Kidney (tissue), 14 donors: ENCODE results near the gene FAM120B. TPM values are rescaled to one million over a fixed set of nuclear protein-coding genes. Genes with fewer than 3 reads are reported as not detected.

Experiments used
- DNase-seq, 5 donors: peaks; one replicate each; pipeline ENCODE4 v3.0.0-alpha.2; 2013 to 2020
- FAIRE-seq: peaks from 2 replicates; lab custom pipeline; 2012; peaks lifted over from hg19 to GRCh38; lab: Jason Lieb, UNC
- H3K27ac ChIP-seq, 2 donors: one replicate each; pipeline ENCODE4 v1.7.0; 2013; ENCODE audit warnings: low read depth in 2 of 2, low read length in 2 of 2, inconsistent platforms in 1 of 2
- H3K27me3 ChIP-seq: one replicate; pipeline ENCODE4 v1.7.1; 2013; ENCODE audit warnings: low read length, inconsistent platforms; ENCODE audit not compliant: control insufficient read depth, insufficient read depth
- H3K36me3 ChIP-seq, 3 donors: one replicate each; pipeline versions ENCODE4 v1.7.0 to v1.7.1; 2013; ENCODE audit warnings: low read length in 3 of 3, control low read depth in 1 of 3, inconsistent platforms in 1 of 3; ENCODE audit not compliant: insufficient read depth in 3 of 3, control insufficient read depth in 2 of 3
- H3K4me1 ChIP-seq, 3 donors: one replicate each; pipeline versions ENCODE4 v1.7.0 to v1.7.1; 2013; ENCODE audit warnings: low read length in 3 of 3, inconsistent platforms in 1 of 3, low read depth in 1 of 3; ENCODE audit not compliant: control insufficient read depth in 2 of 3, insufficient read depth in 2 of 3
- H3K4me3 ChIP-seq, 3 donors: one replicate each; pipeline versions ENCODE4 v1.7.0 to v1.8.1; 2013; ENCODE audit warnings: low read length in 3 of 3, control low read depth in 1 of 3, inconsistent platforms in 1 of 3
- H3K9ac ChIP-seq, 3 donors: one replicate each; pipeline versions ENCODE4 v1.7.0 to v1.7.1; 2013; ENCODE audit warnings: low read length in 3 of 3, control low read depth in 1 of 3, inconsistent platforms in 1 of 3
- H3K9me3 ChIP-seq, 3 donors: one replicate each; pipeline versions ENCODE4 v1.7.0 to v1.7.1; 2013; ENCODE audit warnings: low read length in 3 of 3, control low read depth in 1 of 3, inconsistent platforms in 1 of 3; ENCODE audit not compliant: control insufficient read depth in 2 of 3, insufficient read depth in 1 of 3
- intact Hi-C: fragments of 100-400 bp; cut with DNase I; formaldehyde crosslinking; loops from one replicate; pipeline ENCODE4 v1.11.1; 2022
- polyA plus RNA-seq: library from polyadenylated mRNA; stranded (reverse); fragments of 350-450 nt; fragmentation: Illumina TruSeq; extraction: RNeasy Lipid Tissue Mini Kit (QIAGEN cat#74804); gene quantifications from one replicate; pipeline ENCODE4 v1.2.3, GENCODE V29; 2014; ENCODE audit warnings: low read depth, low replicate concordance; ENCODE audit not compliant: insufficient read depth
- total RNA-seq: library from RNA; stranded (reverse); fragmentation: NEBNext Ultra II Directional; extraction: Animal tissue kit (Norgen Biotek cat#: 25700); gene quantifications from one replicate; pipeline ENCODE4 v1.2.1, GENCODE V29; 2021
- TF ChIP-seq, protein P1 (sequence below): IDR thresholded peaks from 3 replicates; pipeline ENCODE4 v1.5.1; 2012; ENCODE audit warnings: mild to moderate bottlenecking, moderate library complexity, borderline replicate concordance; ENCODE audit not compliant: insufficient read depth; ENCODE audit errors: extremely low read depth
- donor health status: control.
- donor health status: control.
- donor health status: control.
- donor health status: control.
- donor health status: control.
- donor health status: DM: yes; HTN: yes; CAD: no.
- donor health status: Normal renal cell carcinoma (clear cell type).

FAM120B gene
- total and polyA plus RNA-seq, 2 donors from 2014 or later, result 16.5 to 34.8 TPM

DNA sequence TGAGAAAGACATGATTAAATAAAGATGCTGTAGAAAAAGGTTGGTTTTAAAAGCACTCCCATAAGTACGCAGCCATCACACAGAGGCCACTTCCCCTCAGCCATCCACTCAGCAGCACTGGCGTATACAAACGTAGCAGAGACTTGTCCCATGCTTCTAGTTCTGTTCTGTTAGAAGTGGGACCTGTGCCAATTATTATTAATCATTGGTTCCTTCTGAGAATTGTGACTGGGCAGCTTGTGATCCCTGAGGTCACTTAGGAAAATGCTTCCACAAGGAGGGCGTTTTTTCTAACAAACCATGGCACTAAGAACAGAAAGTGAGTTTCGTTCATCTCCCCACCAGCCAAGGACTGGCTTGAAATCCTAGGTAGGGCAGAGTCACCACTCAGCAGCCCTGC is 53.9 kb downstream of the FAM120B start:
- peaks cover 3 to 27% (median 13%) of the 10 kb centered on the region in 3 donors for H3K36me3 ChIP-seq
- FAIRE-seq, result no peak
- no peaks in the 10 kb centered on the region for H3K27me3 ChIP-seq

DNA sequence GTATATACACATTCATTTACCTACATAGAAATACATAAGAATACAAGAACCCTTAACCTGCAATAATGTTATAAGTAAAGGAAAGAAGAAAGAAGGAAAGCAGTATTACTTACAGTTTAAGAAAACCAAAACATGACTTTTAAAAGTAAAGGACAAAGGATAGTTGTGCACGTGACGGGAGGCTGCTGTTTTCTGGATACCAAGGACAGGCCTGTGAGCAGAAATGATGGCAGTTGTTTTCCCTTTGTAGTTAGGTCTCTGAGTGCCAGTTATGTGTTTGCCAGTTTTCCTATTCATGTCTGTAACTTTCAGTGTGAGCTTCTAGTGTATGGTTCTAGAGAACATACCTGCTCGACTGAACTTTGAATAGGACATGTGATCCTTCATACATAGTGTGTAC is 54.8 kb downstream of the FAM120B start:
- Histone ChIP-seq H3K4me3 (no peak overlapping the region), H3K36me3 (peaks cover 3 to 27% (median 14%) of the 10 kb centered on the region in 3 donors), H3K27me3 (no peaks in the 10 kb centered on the region), H3K27ac (no peak overlapping the region), H3K9me3 (no peaks in the 10 kb centered on the region), H3K4me1 (no peaks in the 10 kb centered on the region), H3K9ac (no peak overlapping the region)
- TF ChIP-seq, protein P1, sequence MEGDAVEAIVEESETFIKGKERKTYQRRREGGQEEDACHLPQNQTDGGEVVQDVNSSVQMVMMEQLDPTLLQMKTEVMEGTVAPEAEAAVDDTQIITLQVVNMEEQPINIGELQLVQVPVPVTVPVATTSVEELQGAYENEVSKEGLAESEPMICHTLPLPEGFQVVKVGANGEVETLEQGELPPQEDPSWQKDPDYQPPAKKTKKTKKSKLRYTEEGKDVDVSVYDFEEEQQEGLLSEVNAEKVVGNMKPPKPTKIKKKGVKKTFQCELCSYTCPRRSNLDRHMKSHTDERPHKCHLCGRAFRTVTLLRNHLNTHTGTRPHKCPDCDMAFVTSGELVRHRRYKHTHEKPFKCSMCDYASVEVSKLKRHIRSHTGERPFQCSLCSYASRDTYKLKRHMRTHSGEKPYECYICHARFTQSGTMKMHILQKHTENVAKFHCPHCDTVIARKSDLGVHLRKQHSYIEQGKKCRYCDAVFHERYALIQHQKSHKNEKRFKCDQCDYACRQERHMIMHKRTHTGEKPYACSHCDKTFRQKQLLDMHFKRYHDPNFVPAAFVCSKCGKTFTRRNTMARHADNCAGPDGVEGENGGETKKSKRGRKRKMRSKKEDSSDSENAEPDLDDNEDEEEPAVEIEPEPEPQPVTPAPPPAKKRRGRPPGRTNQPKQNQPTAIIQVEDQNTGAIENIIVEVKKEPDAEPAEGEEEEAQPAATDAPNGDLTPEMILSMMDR, result no peak
- FAIRE-seq (no peak), DNase-seq (no peak)
- intact Hi-C loops, result no loop called here

More for the DNA sequence above, 53.9 kb downstream of the FAM120B start:
- Histone ChIP-seq H3K4me1 (no peaks in the 10 kb centered on the region), H3K27ac (no peak overlapping the region), H3K9ac (no peak overlapping the region), H3K4me3 (no peak overlapping the region), H3K9me3 (no peaks in the 10 kb centered on the region)
- TF ChIP-seq, protein P1, result no peak
- no peak for DNase-seq
- intact Hi-C loops, result no loop called here

DNA sequence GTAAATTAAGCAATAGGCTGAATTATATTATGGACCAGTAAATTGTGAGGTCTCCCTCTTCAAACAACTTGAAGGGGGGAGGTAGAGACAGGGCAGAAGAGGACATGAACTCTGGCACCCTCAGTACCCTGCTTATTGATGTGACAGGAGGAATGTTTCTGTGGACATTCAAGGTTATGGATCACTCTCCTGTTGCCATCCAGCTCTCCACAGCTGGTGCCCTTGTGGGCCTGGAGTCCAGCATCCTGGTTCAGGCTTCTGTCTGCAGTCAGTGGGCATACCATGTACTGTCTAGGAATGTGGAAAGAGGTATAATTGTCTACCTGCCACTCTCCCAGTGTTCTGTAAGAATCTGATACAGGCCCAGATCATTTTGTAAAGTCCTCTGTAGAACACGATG is 55.6 kb downstream of the FAM120B start:
- no peak overlapping the region for H3K9ac ChIP-seq
- TF ChIP-seq, protein P1, result no peak
- FAIRE-seq (no peak), DNase-seq (no peak)
- no peaks in the 10 kb centered on the region for H3K4me1 ChIP-seq
- no peaks in the 10 kb centered on the region for H3K27me3 ChIP-seq
- peaks cover 3 to 27% (median 14%) of the 10 kb centered on the region in 3 donors for H3K36me3 ChIP-seq
- no peak overlapping the region for H3K4me3 ChIP-seq
- H3K27ac ChIP-seq, result no peak overlapping the region
- no peaks in the 10 kb centered on the region for H3K9me3 ChIP-seq
- intact Hi-C loops, result no loop called here

DNA sequence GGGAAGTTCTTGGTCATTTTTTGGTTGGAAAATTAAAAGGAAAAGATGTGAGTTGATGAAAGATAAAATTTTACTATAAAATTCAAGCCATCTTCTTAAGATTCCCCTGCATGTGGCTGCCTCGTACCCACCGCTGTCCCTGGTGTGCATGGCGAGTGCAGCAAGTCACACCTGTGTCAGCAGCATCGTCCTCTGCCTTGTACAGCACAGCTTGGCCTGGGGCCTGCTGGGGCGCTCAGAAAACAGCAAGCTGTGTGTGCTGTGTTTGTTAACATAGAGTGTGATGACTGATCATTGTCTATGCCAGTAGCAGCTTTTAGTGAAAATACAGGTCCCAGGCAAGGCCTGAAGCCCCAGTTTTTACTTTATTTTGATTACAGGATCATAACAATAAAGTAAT is 56.7 kb downstream of the FAM120B start:
- peaks cover 3 to 28% (median 11%) of the 10 kb centered on the region in 3 donors for H3K36me3 ChIP-seq
- H3K9me3 ChIP-seq, result no peaks in the 10 kb centered on the region
- H3K4me1 ChIP-seq, result no peaks in the 10 kb centered on the region
- intact Hi-C loops, result no loop called here
- H3K9ac ChIP-seq, result no peak overlapping the region
- no peaks in the 10 kb centered on the region for H3K27me3 ChIP-seq
- H3K27ac ChIP-seq, result no peak overlapping the region
- TF ChIP-seq, protein P1, result no peak
- FAIRE-seq, result no peak
- no peak for DNase-seq
- no peak overlapping the region for H3K4me3 ChIP-seq
